ENCODE data around the gene LGI2. TPM values are rescaled to one million over a fixed set of nuclear protein-coding genes. Genes with fewer than 3 reads are reported as not detected.

Gene LGI2
- total RNA-seq, 2 donors from 2014 or later: 0.05 to 2.8 TPM

GRCh38 chr4:24969486-24969885 lies 61.3 kb downstream of the LGI2 start:
- Histone ChIP-seq H3K4me1 (replicated peaks) (no peaks in the 10 kb centered on the region), H3K4me3 (no peak overlapping the region), H3K27me3 (replicated peaks; ENCODE audit: insufficient read depth) (no peaks in the 10 kb centered on the region), H3K9me3 (no peaks in the 10 kb centered on the region), H3K36me3 (no peaks in the 10 kb centered on the region), H3K27ac (no peak overlapping the region)
- WGBS: 92% methylated on average over 6 of the region's 6 CpGs
- TF ChIP-seq CTCF (IDR thresholded peaks at IDR 0.05): no peak
- DNase-seq (ENCODE audit: low spot score): no peak
- intact Hi-C loops (cut with DNase I): no loop called here

- H3K9me3 ChIP-seq: no peaks in the 10 kb centered on the region
- DNase-seq (ENCODE audit: low spot score): no peak
- 100% methylated on average over 3 of the region's 3 CpGs for WGBS
- intact Hi-C loops (cut with DNase I): no loop called here
- H3K4me3 ChIP-seq: no peak overlapping the region
- no peaks in the 10 kb centered on the region for H3K36me3 ChIP-seq
- no peak for TF ChIP-seq POLR2A (IDR thresholded peaks at IDR 0.05)
- no peak for TF ChIP-seq POLR2AphosphoS5 (IDR thresholded peaks at IDR 0.05)
- no peaks in the 10 kb centered on the region for H3K4me1 ChIP-seq (replicated peaks)
- H3K27ac ChIP-seq: no peak overlapping the region
- H3K27me3 ChIP-seq (replicated peaks; ENCODE audit: insufficient read depth): no peaks in the 10 kb centered on the region
Measured at GRCh38 chr4:24968992-24969391, 61.8 kb downstream of the LGI2 start.

GRCh38 chr4:24968278-24968677 lies 62.5 kb downstream of the LGI2 start:
- Histone ChIP-seq H3K27me3 (replicated peaks; ENCODE audit: insufficient read depth) (no peaks in the 10 kb centered on the region), H3K36me3 (no peaks in the 10 kb centered on the region), H3K27ac (no peak overlapping the region), H3K4me3 (no peak overlapping the region), H3K9me3 (no peaks in the 10 kb centered on the region), H3K4me1 (replicated peaks) (no peaks in the 10 kb centered on the region)
- intact Hi-C loops (cut with DNase I): no loop called here
- TF ChIP-seq CTCF (IDR thresholded peaks at IDR 0.05) (no peak), POLR2AphosphoS5 (IDR thresholded peaks at IDR 0.05) (no peak), POLR2A (IDR thresholded peaks at IDR 0.05) (no peak)
- 97% methylated on average over 6 of the region's 6 CpGs for WGBS
- no peak for DNase-seq (ENCODE audit: low spot score)

GRCh38 chr4:24967346-24967745 lies 63.4 kb downstream of the LGI2 start:
- H3K4me1 ChIP-seq (replicated peaks): no peaks in the 10 kb centered on the region
- TF ChIP-seq CTCF (IDR thresholded peaks at IDR 0.05): no peak
- TF ChIP-seq POLR2A (IDR thresholded peaks at IDR 0.05): no peak
- TF ChIP-seq POLR2AphosphoS5 (IDR thresholded peaks at IDR 0.05): no peak
- H3K36me3 ChIP-seq: no peaks in the 10 kb centered on the region
- intact Hi-C loops (cut with DNase I): no loop called here
- no peak overlapping the region for H3K4me3 ChIP-seq
- no peaks in the 10 kb centered on the region for H3K27me3 ChIP-seq (replicated peaks; ENCODE audit: insufficient read depth)
- no peaks in the 10 kb centered on the region for H3K9me3 ChIP-seq
- H3K27ac ChIP-seq: no peak overlapping the region
- WGBS: 98% methylated on average over 4 of the region's 4 CpGs
- DNase-seq (ENCODE audit: low spot score): no peak

GRCh38 chr4:24966076-24966475 lies 64.7 kb downstream of the LGI2 start:
- H3K4me1 ChIP-seq (replicated peaks): no peaks in the 10 kb centered on the region
- H3K36me3 ChIP-seq: no peaks in the 10 kb centered on the region
- intact Hi-C loops (cut with DNase I): no loop called here
- H3K27ac ChIP-seq: no peak overlapping the region
- H3K4me3 ChIP-seq: no peak overlapping the region
- no peak for TF ChIP-seq CTCF (IDR thresholded peaks at IDR 0.05)
- TF ChIP-seq POLR2A (IDR thresholded peaks at IDR 0.05): no peak
- no peak for TF ChIP-seq POLR2AphosphoS5 (IDR thresholded peaks at IDR 0.05)
- H3K9me3 ChIP-seq: no peaks in the 10 kb centered on the region
- 77% methylated on average over 7 of the region's 7 CpGs for WGBS
- no peaks in the 10 kb centered on the region for H3K27me3 ChIP-seq (replicated peaks; ENCODE audit: insufficient read depth)
- no peak for DNase-seq (ENCODE audit: low spot score)

Measured in prostate gland (tissue), 2 donors.